GM21381 (cell line): ENCODE results near the gene EIF2AK2.

ENCODE experiments used
- ATAC-seq: cut with Tn5 transposase; IDR thresholded peaks from one replicate; pipeline ENCODE4 v1.9.1; 2021; ENCODE audit warnings: mild to moderate bottlenecking, moderate library complexity; ENCODE audit not compliant: unreplicated experiment

The EIF2AK2 gene

GRCh38 chr2:37173741-37174140, 17.0 kb upstream of the EIF2AK2 start:
- ATAC-seq: no peak

- no peak for ATAC-seq
Measured at GRCh38 chr2:37171624-37171950, 14.8 kb upstream of the EIF2AK2 start.

GRCh38 chr2:37168217-37168981, 11.6 kb upstream of the EIF2AK2 start:
- ATAC-seq: peak; percentile 51

- ATAC-seq: no peak
Measured at GRCh38 chr2:37167636-37168180, 10.9 kb upstream of the EIF2AK2 start.

GRCh38 chr2:37164757-37165156, 8.0 kb upstream of the EIF2AK2 start:
- ATAC-seq: no peak

GRCh38 chr2:37156071-37156856, 516 bp downstream of the EIF2AK2 start:
- ATAC-seq: peak; percentile 26

- ATAC-seq: no peak
Measured at GRCh38 chr2:37154785-37155184, 2.0 kb downstream of the EIF2AK2 start.

GRCh38 chr2:37153224-37153623, 3.6 kb downstream of the EIF2AK2 start:
- ATAC-seq: no peak

GRCh38 chr2:37149626-37150322, 7.0 kb downstream of the EIF2AK2 start:
- ATAC-seq: no peak

- ATAC-seq: no peak
Measured at GRCh38 chr2:37148325-37148724, 8.5 kb downstream of the EIF2AK2 start.

GRCh38 chr2:37146062-37146461, 10.7 kb downstream of the EIF2AK2 start:
- ATAC-seq: no peak

- ATAC-seq: no peak
Measured at GRCh38 chr2:37143974-37144373, 12.8 kb downstream of the EIF2AK2 start.

- ATAC-seq: no peak
Measured at GRCh38 chr2:37142546-37142945, 14.2 kb downstream of the EIF2AK2 start.

GRCh38 chr2:37132914-37133313, 23.9 kb downstream of the EIF2AK2 start:
- no peak for ATAC-seq

GRCh38 chr2:37125416-37125815, 31.4 kb downstream of the EIF2AK2 start:
- no peak for ATAC-seq

GRCh38 chr2:37119157-37119556, 37.6 kb downstream of the EIF2AK2 start:
- no peak for ATAC-seq

- ATAC-seq: no peak
Measured at GRCh38 chr2:37117566-37117965, 39.2 kb downstream of the EIF2AK2 start.

GRCh38 chr2:37111958-37112357, 44.8 kb downstream of the EIF2AK2 start:
- ATAC-seq: no peak

- no peak for ATAC-seq
Measured at GRCh38 chr2:37110306-37111212, 46.2 kb downstream of the EIF2AK2 start.

- ATAC-seq: no peak
Measured at GRCh38 chr2:37109523-37109922, 47.3 kb downstream of the EIF2AK2 start.
